Thyroid gland (tissue), 4 donors: ENCODE data around the gene CPLX1. TPM values are rescaled to one million over a fixed set of nuclear protein-coding genes. Genes with fewer than 3 reads are reported as not detected.
"Not testable (repeated sequence)": the region's sequence is repeated elsewhere in the genome, so short reads cannot be mapped to it uniquely, and the experiment has no call there.

Experiments used
- DNase-seq, 2 donors: peaks; one replicate each; pipeline ENCODE4 v3.0.0-alpha.2; 2019
- H3K27ac ChIP-seq, 3 donors: fragments of 200-600 bp; sonication (generic); 1 replicate in 2 of 3; 2 replicates in 1 of 3; pipeline ENCODE4 v1.5.1; 2016 to 2019; ENCODE audit warnings: mild to moderate bottlenecking in 1 of 3, moderate library complexity in 1 of 3
- H3K27me3 ChIP-seq: fragments of 200-600 bp; sonication (generic); one replicate; pipeline ENCODE4 v1.5.1; 2019
- H3K36me3 ChIP-seq, 2 donors: fragments of 200-600 bp; sonication (generic); one replicate each; pipeline ENCODE4 v1.5.1; 2016 to 2019
- H3K4me1 ChIP-seq, 2 donors: fragments of 200-600 bp; sonication (generic); one replicate each; pipeline ENCODE4 v1.5.1; 2017 to 2019
- H3K4me3 ChIP-seq, 3 donors: fragments of 200-600 bp; sonication (generic); replicated peaks in 1 of 3; 1 replicate in 2 of 3; 2 replicates in 1 of 3; pipeline ENCODE4 v1.5.1; 2016; ENCODE audit warnings: mild to moderate bottlenecking in 1 of 3
- H3K9me3 ChIP-seq: fragments of 200-600 bp; sonication (generic); one replicate; pipeline ENCODE4 v1.5.1; 2017
- POLR2A ChIP-seq, 2 donors: fragments of 450-650 bp; IDR thresholded peaks; one replicate each; pipeline ENCODE4 v1.6.1; 2017; ENCODE audit warnings: antibody characterized with exemption in 2 of 2, mild to moderate bottlenecking in 2 of 2, moderate library complexity in 1 of 2
- WGBS, 2 donors: methylation state at CpG; one replicate each; pipeline ENCODE4 v1.1.5; 2017; 5-methylcytosine and 5-hydroxymethylcytosine counted together
- intact Hi-C: fragments of 100-400 bp; cut with DNase I; formaldehyde crosslinking; loops from one replicate; pipeline ENCODE4 v1.15.1; 2023
- total RNA-seq, 4 donors: library from RNA; depleted of rRNA; stranded (reverse); fragments of >200 nt; gene quantifications; one replicate each; pipeline ENCODE4 v1.2.3, GENCODE V29; 2016
- TF ChIP-seq, protein P1 (sequence below), 6 experiments: fragments of 200-600 bp in 3 of 6; fragments of 450-650 bp in 3 of 6; sonication (generic) in 3 of 6; IDR thresholded peaks; one replicate each; pipeline ENCODE4 v1.5.1; 2016 to 2019; ENCODE audit warnings: antibody characterized with exemption in 6 of 6, mild to moderate bottlenecking in 2 of 6, inconsistent platforms in 1 of 6, moderate library complexity in 1 of 6

CPLX1 gene
- total RNA-seq, 4 donors from 2014 or later: 0.75 to 3.2 (median 1.4) TPM; not detected in 1

DNA sequence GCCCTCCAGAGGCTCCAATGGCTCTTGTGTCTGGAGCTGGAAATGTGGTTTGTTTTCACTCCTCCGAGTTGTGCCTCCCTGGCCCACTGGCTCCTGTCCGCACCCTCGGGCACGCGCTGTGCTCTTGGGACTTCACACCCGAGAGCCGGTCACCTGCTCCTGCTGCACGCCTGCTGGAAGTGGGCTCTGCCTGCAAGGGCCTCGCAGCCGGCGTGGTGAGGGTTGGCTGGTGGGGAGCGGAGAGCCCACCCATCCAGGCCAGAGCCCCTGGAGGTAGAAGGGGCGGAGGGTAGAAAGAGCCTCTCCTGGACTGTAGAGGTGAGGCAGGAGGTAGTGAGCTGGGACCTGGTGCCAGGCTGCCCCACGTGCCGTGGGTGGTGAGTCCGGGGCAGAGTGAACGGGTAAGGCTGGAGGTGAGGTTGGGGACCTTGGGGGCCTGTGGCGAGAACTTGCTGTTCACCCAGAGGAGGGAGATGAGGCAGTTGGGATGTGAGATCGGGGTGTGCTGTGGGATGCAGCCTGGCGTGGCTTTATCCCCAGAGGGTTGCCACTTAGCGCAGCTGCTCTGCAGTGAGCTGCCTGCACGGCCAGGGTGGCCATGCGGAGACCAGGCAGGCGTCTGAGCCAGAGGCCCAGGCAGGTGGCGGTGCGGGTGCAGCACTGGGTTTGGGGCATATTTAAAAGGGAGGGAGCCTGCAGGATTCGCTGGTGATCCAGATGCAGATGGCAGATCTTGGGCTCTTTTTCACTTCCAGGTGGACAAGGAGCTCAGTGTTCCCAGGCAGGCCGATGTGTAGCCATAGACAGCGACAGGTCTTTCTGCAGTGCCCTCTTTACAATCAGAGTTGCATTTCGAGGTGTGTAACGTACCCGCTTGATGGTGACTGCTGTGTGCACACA is 71.5 kb downstream of the CPLX1 start:
- no peaks in the 10 kb centered on the region for H3K9me3 ChIP-seq
- no peaks in the 10 kb centered on the region for H3K27me3 ChIP-seq
- TF ChIP-seq, protein P1, sequence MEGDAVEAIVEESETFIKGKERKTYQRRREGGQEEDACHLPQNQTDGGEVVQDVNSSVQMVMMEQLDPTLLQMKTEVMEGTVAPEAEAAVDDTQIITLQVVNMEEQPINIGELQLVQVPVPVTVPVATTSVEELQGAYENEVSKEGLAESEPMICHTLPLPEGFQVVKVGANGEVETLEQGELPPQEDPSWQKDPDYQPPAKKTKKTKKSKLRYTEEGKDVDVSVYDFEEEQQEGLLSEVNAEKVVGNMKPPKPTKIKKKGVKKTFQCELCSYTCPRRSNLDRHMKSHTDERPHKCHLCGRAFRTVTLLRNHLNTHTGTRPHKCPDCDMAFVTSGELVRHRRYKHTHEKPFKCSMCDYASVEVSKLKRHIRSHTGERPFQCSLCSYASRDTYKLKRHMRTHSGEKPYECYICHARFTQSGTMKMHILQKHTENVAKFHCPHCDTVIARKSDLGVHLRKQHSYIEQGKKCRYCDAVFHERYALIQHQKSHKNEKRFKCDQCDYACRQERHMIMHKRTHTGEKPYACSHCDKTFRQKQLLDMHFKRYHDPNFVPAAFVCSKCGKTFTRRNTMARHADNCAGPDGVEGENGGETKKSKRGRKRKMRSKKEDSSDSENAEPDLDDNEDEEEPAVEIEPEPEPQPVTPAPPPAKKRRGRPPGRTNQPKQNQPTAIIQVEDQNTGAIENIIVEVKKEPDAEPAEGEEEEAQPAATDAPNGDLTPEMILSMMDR (IDR thresholded peaks at IDR 0.05): no peak
- no peak for TF ChIP-seq POLR2A (IDR thresholded peaks at IDR 0.05)
- intact Hi-C loops: no loop called here
- no peak for DNase-seq
- peaks cover 0 to 3% of the 10 kb centered on the region in 2 donors for H3K36me3 ChIP-seq
- no peaks in the 10 kb centered on the region for H3K4me1 ChIP-seq
- 92% methylated on average over 15 to 32 of the region's 32 CpGs for WGBS, 2 donors
- no peak overlapping the region for H3K4me3 ChIP-seq
- no peak overlapping the region for H3K27ac ChIP-seq

DNA sequence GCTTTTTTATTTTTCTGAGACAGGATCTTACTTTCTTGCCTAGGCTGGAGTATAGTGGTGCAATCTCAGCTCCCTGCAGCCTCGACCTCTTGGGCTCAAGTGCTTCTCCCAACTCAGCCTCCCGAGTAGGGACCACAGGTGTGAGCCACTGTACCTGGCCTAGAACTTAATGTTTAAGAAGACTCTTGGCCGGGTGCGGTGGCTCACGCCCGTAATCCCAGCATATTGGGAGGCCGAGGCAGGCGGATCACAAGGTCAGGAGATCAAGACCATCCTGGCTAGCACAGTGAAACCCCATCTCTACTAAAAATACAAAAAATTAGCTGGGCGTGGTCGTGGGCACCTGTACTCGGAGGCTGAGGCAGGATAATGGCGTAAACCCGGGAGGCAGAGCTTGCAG is 72.7 kb downstream of the CPLX1 start:
- H3K4me1 ChIP-seq, H3K36me3 ChIP-seq, H3K27ac ChIP-seq, H3K4me3 ChIP-seq, DNase-seq, intact Hi-C loops, H3K9me3 ChIP-seq, H3K27me3 ChIP-seq: not testable (repeated sequence)
- WGBS, 2 donors: 97 to 99% methylated on average over 13 of the region's 13 CpGs

DNA sequence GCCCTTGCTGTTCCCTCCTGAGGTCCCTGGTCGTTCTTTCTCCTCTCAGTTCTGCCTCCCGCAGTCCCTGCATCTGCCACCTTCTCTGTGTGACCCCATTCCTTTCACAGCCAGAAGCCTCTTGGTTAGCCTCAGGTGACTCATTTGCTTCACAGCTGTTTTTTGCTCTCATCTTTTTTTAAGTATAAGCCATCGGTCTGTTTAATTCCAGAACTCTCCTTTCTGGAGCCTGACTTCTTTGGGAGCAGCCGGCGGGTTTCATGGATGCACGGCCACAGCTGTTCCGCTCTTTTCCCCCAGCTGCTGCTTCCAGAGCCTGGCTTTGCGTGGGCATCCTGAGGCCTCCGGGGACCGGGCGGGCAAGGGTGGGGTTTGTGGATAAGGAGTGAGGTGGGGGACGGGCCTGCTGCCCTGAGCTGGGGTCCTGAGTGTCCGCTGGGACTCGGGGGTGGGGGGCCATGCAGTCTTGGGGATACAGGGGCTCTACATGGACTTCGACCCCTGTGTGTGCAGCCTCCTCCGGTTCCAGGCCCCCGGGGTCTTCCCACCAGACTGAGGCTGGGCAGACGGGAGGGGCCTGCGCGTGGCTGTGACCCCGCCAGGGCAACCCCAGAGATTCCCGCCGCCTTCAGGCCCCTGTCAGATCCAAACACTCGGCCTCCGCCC is 73.6 kb downstream of the CPLX1 start:
- DNase-seq: no peak
- H3K4me3 ChIP-seq: no peak overlapping the region
- WGBS, 2 donors: 97% methylated on average over 19 to 23 of the region's 25 CpGs
- H3K9me3 ChIP-seq: no peaks in the 10 kb centered on the region
- intact Hi-C loops: no loop called here
- no peaks in the 10 kb centered on the region for H3K4me1 ChIP-seq
- peaks cover 3 to 5% of the 10 kb centered on the region in 2 donors for H3K36me3 ChIP-seq
- TF ChIP-seq POLR2A (IDR thresholded peaks at IDR 0.05): no peak
- TF ChIP-seq, protein P1 (IDR thresholded peaks at IDR 0.05): no peak
- no peaks in the 10 kb centered on the region for H3K27me3 ChIP-seq
- no peak overlapping the region for H3K27ac ChIP-seq

DNA sequence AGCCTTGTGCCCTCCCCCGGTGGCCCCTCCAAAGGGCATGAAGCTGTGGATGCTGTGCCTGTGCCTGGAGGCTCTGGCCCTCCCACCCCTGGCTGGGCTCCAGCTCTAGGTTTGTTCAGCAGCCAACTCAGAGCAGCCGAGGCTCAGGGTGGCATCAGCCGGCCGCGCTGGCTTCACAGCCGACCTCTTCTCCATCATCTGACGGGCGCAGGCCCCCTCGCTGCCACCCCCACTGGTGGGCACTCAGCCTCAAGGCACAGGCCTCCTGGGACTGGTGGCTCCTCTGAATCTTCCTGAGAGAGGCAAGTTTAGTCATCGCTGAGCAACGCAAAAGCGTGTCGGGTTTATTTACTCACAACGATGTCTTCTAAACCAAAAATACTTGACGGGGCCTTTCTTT is 74.3 kb downstream of the CPLX1 start:
- intact Hi-C loops: no loop called here
- H3K36me3 ChIP-seq: peaks cover 3 to 5% of the 10 kb centered on the region in 2 donors
- H3K9me3 ChIP-seq: no peaks in the 10 kb centered on the region
- DNase-seq: peak in 1 of 2 donors; percentile 26
- no peaks in the 10 kb centered on the region for H3K27me3 ChIP-seq
- WGBS, 2 donors: 84 to 88% methylated on average over 10 to 15 of the region's 15 CpGs
- no peak overlapping the region for H3K4me3 ChIP-seq
- H3K4me1 ChIP-seq: no peaks in the 10 kb centered on the region
- TF ChIP-seq POLR2A (IDR thresholded peaks at IDR 0.05): no peak
- TF ChIP-seq, protein P1 (IDR thresholded peaks at IDR 0.05): no peak
- no peak overlapping the region for H3K27ac ChIP-seq

DNA sequence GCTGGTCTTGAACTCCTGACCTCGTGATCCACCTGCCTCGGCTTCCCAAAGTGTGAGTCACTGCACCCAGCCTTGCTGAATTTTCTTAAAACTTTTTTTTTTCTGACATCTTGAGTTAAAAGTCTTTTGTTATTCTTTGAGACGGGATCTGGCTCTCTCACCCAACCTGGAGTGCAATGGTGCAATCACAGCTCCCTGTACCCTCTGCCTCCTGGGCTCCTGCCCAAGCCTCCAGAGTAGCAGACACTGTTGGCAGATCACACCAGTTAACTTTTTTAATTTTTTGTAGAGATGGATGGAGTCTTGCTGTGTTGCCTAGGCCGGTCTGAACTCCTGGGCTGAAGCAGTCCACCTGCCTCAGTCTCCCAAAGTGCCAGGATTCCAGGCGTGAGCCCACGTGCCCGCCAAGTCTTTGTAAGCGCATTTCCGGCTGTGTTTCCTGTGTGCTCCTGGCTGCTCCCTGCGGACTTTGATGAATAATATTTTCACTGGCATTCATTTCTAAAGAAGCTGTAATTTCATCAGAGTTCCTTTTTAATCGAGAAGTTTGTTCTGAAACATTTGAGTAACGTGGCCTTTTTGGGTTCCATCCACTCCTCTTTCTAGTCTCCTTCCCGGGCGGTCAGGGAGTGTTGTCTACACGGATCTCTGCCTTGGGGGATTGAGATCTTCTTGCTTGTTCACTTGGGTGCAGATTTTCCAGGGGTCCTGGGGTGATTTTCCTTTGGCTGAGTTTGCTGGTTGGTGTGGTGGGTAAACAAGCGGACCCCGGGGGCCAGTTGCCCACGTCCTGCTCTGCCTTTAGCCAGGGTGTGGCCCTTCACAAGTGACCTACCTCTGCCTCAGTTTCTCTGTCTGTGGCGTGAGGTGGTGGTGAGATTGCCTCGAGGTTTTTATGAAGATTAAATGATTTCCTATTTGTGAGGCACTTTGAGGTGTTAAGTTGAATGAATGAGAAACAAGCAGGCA is 75.9 kb downstream of the CPLX1 start:
- Histone ChIP-seq H3K27me3 (no peaks in the 10 kb centered on the region), H3K4me3 (no peak overlapping the region), H3K9me3 (no peaks in the 10 kb centered on the region), H3K36me3 (peaks cover 3 to 5% of the 10 kb centered on the region in 2 donors), H3K4me1 (no peaks in the 10 kb centered on the region), H3K27ac (no peak overlapping the region)
- TF ChIP-seq, protein P1 (IDR thresholded peaks at IDR 0.05): no peak
- no peak for TF ChIP-seq POLR2A (IDR thresholded peaks at IDR 0.05)
- DNase-seq: peak; percentile 76 to 78
- WGBS, 2 donors: 76 to 81% methylated on average over 20 of the region's 20 CpGs
- intact Hi-C loops: no loop called here
